B cell (primary cell): ENCODE data around the gene VBP1. TPM values are rescaled to one million over a fixed set of nuclear protein-coding genes. Genes with fewer than 3 reads are reported as not detected.

Experiments
- ATAC-seq: fragments of 200-7000 bp; cut with Tn5 transposase; one replicate; pipeline ENCODE4 v1.10.0; 2021; ENCODE audit warnings: low read depth, mild to moderate bottlenecking, moderate number of reproducible peaks, moderate library complexity
- CTCF ChIA-PET: fragments of 350-600 bp; sonication (Branson Sonifier 250); formaldehyde crosslinking; loops from one replicate; lab custom pipeline; 2021; ENCODE audit warnings: antibody characterized with exemption, inconsistent platforms; lab: Charles Lee
- POLR2A ChIA-PET: fragments of 350-600 bp; sonication (Branson Sonifier 250); formaldehyde crosslinking; loops from one replicate; lab custom pipeline; 2021; ENCODE audit warnings: antibody characterized with exemption; lab: Charles Lee
- DNase-seq: peaks from one replicate; pipeline ENCODE4 v3.0.0; 2013
- H2AFZ ChIP-seq: 2 replicates; pipeline ENCODE4 v1.6.1; 2012; ENCODE audit warnings: mild to moderate bottlenecking, low read depth, low read length; ENCODE audit not compliant: insufficient read depth, poor library complexity, severe bottlenecking
- H3K27ac ChIP-seq, 2 donors: 1 replicate in 1 of 2; 2 replicates in 1 of 2; pipeline ENCODE4 v1.5.1; 2012 to 2013; ENCODE audit warnings: low read length in 2 of 2, mild to moderate bottlenecking in 2 of 2, moderate library complexity in 1 of 2
- H3K27me3 ChIP-seq, 4 experiments: fragments of 200-600 bp in 1 of 4; sonication (generic) in 1 of 4; replicated peaks in 1 of 4; 1 replicate in 2 of 4; 2 replicates in 2 of 4; pipeline versions ENCODE4 v1.6.1 to v1.7.0; 2013 to 2016; ENCODE audit warnings: low read length in 3 of 4, mild to moderate bottlenecking in 2 of 4, mixed read lengths in 1 of 4, moderate library complexity in 1 of 4; ENCODE audit not compliant: insufficient read depth in 4 of 4, control insufficient read depth in 3 of 4; ENCODE audit errors: control extremely low read depth in 1 of 4
- H3K36me3 ChIP-seq, 2 experiments: replicated peaks in 1 of 2; 1 replicate in 1 of 2; 2 replicates in 1 of 2; pipeline versions ENCODE4 v1.6.1 to v1.7.1; 2013; ENCODE audit warnings: low read length in 1 of 2; ENCODE audit not compliant: insufficient read depth in 2 of 2, control insufficient read depth in 1 of 2; ENCODE audit errors: control extremely low read depth in 1 of 2, extremely low read depth in 1 of 2
- H3K4me1 ChIP-seq, 2 donors: fragments of 200-600 bp in 1 of 2; sonication (generic) in 1 of 2; 1 replicate in 1 of 2; 2 replicates in 1 of 2; pipeline versions ENCODE4 v1.5.1 to v1.6.1; 2013 to 2017; ENCODE audit warnings: low read length in 2 of 2; ENCODE audit not compliant: control insufficient read depth in 2 of 2, insufficient read depth in 2 of 2
- H3K4me2 ChIP-seq: replicated peaks from 2 replicates; pipeline ENCODE3; 2012; ENCODE audit warnings: mild to moderate bottlenecking, low read depth, low read length; ENCODE audit not compliant: poor library complexity, severe bottlenecking
- H3K4me3 ChIP-seq, 5 experiments: fragments of 200-600 bp in 1 of 5; sonication (generic) in 1 of 5; 1 replicate in 3 of 5; 2 replicates in 2 of 5; pipeline versions ENCODE4 v1.5.1 to v1.7.0; 2011 to 2016; ENCODE audit warnings: low read length in 4 of 5, mild to moderate bottlenecking in 4 of 5, low read depth in 2 of 5, control low read depth in 1 of 5, moderate library complexity in 1 of 5; ENCODE audit not compliant: insufficient read depth in 1 of 5; ENCODE audit errors: control extremely low read depth in 1 of 5, extremely low read depth in 1 of 5
- H3K79me2 ChIP-seq: fragments of 200-600 bp; sonication (generic); one replicate; pipeline ENCODE4 v1.6.0; 2016; ENCODE audit warnings: low read length; ENCODE audit not compliant: control insufficient read depth, insufficient read depth
- H3K9ac ChIP-seq: fragments of 200-600 bp; sonication (generic); 2 replicates; pipeline ENCODE4 v1.6.1; 2017; ENCODE audit warnings: mild to moderate bottlenecking, low read length, moderate library complexity
- H3K9me3 ChIP-seq, 3 donors: one replicate each; pipeline versions ENCODE4 v1.6.1 to v1.7.1; 2013; ENCODE audit warnings: low read length in 2 of 3; ENCODE audit not compliant: control insufficient read depth in 2 of 3, insufficient read depth in 1 of 3; ENCODE audit errors: control extremely low read depth in 1 of 3
- H4K20me1 ChIP-seq: 2 replicates; pipeline ENCODE4 v1.6.0; 2012; ENCODE audit warnings: mild to moderate bottlenecking, low read length; ENCODE audit not compliant: insufficient read depth, control insufficient read depth, poor library complexity, severe bottlenecking
- H3K27ac Mint-ChIP-seq: one replicate; pipeline ENCODE4 v1.8.0; 2021; ENCODE audit warnings: mixed read lengths
- H3K27me3 Mint-ChIP-seq: one replicate; pipeline ENCODE4 v1.8.0; 2021; ENCODE audit warnings: mixed read lengths
- H3K4me1 Mint-ChIP-seq: one replicate; pipeline ENCODE4 v1.8.0; 2021; ENCODE audit warnings: mixed read lengths
- H3K4me3 Mint-ChIP-seq: one replicate; pipeline ENCODE4 v1.8.0; 2021; ENCODE audit warnings: mixed read lengths
- H3K9me3 Mint-ChIP-seq: one replicate; pipeline ENCODE4 v1.8.0; 2022; ENCODE audit warnings: mixed read lengths; ENCODE audit not compliant: insufficient read depth
- CTCF ChIP-seq: fragments of 200-600 bp; IDR thresholded peaks from one replicate; pipeline ENCODE4 v1.8.0; 2022; ENCODE audit warnings: antibody characterized with exemption, mild to moderate bottlenecking
- EZH2 ChIP-seq: IDR thresholded peaks from 2 replicates; pipeline ENCODE4 v1.6.1; 2012; ENCODE audit warnings: borderline replicate concordance, low read depth, mild to moderate bottlenecking, moderate library complexity, low read length; ENCODE audit not compliant: insufficient read depth, poor library complexity, severe bottlenecking
- WGBS: methylation state at CpG from one replicate; pipeline ENCODE4 v1.1.5; 2013; ENCODE audit warnings: missing lambda C conversion rate; ENCODE audit not compliant: insufficient coverage; 5-methylcytosine and 5-hydroxymethylcytosine counted together
- intact Hi-C: fragments of 100-400 bp; cut with micrococcal nuclease; formaldehyde crosslinking; loops from one replicate; pipeline ENCODE4 v1.10.0; 2022
- polyA minus RNA-seq: library from RNA; depleted of rRNA, polyadenylated mRNA; stranded (reverse); fragments of >200 nt; gene quantifications from 2 replicates; pipeline ENCODE4 v1.2.3, GENCODE V29; 2012
- polyA plus RNA-seq: library from polyadenylated mRNA; depleted of rRNA; stranded (reverse); fragments of >200 nt; gene quantifications from 2 replicates; pipeline ENCODE4 v1.2.3, GENCODE V29; 2012
- total RNA-seq, 2 donors: library from RNA; stranded (reverse); fragments of 120-200 nt in 1 of 2; gene quantifications; 1 replicate in 1 of 2; 2 replicates in 1 of 2; pipeline versions ENCODE4 v1.2.3 to v1.2.4, GENCODE V29; 2013 to 2022

The VBP1 gene
- total RNA-seq (29.7 and 30.0 TPM in 2 replicates), polyA plus RNA-seq (6.5 and 9.6 TPM in 2 replicates), polyA minus RNA-seq (5.2 and 10.2 TPM in 2 replicates)
- 46.9 TPM for total RNA-seq (2013)

- peak within 1 kb of the TSS; percentile 97 for H2AFZ ChIP-seq
- no peaks in the 10 kb centered on the region for H4K20me1 ChIP-seq
- H3K4me1 ChIP-seq, result peaks cover 10 to 11% of the 10 kb centered on the region in 2 donors
- H3K4me3 ChIP-seq, result peak within 1 kb of the TSS; percentile 74 to 85 (median 79)
- TF ChIP-seq CTCF, result peak; percentile 64
- no peak for TF ChIP-seq EZH2
- WGBS, result under 1% methylated on average over 26 of the region's 53 CpGs
- peak within 1 kb of the TSS; percentile 91 for H3K27ac Mint-ChIP-seq
- peaks cover 25% of the 10 kb centered on the region for H3K4me1 Mint-ChIP-seq
- POLR2A ChIA-PET, result interaction anchor here (0.6 to 1.7 kb wide), 3 partner anchors 46 to 299 kb away, joined by 3 to 5 read pairs (median 4); partner anchors contain the start of gene RAB39B
- H3K9me3 ChIP-seq, result no peaks in the 10 kb centered on the region
- H3K36me3 ChIP-seq, result peaks cover 0 to 5% of the 10 kb centered on the region in 2 experiments
- CTCF ChIA-PET, result interaction anchor here (0.7 to 2.0 kb wide), 6 partner anchors 9 to 506 kb away, joined by 3 to 7 read pairs (median 4); partner anchors contain the start of gene RAB39B
- H3K27me3 ChIP-seq, result no peaks in the 10 kb centered on the region
- no peaks in the 10 kb centered on the region for H3K9me3 Mint-ChIP-seq
- peak within 1 kb of the TSS; percentile 72 for H3K4me2 ChIP-seq
- peak within 1 kb of the TSS; percentile 79 to 87 for H3K27ac ChIP-seq
- peaks cover 24% of the 10 kb centered on the region for H3K79me2 ChIP-seq
- peak within 1 kb of the TSS; percentile 93 for H3K4me3 Mint-ChIP-seq
- DNase-seq (peak; percentile 90), ATAC-seq (peak; percentile 98)
- H3K27me3 Mint-ChIP-seq, result no peaks in the 10 kb centered on the region
- H3K9ac ChIP-seq, result peak within 1 kb of the TSS; percentile 78
- intact Hi-C loops, result loop anchor here (1.0 to 5.0 kb wide), 3 partner anchors 48 to 236 kb away; partner anchors contain the start of genes FUNDC2 and RAB39B
Measured at GRCh38 chrX:155216179-155216939, at the start of gene VBP1. Gene VBP1, plus strand, starts transcription at chrX:155216460. Its CDS starts 23 bp downstream, at chrX:155216483.

- DNase-seq (no peak), ATAC-seq (no peak)
- H3K4me2 ChIP-seq, result no peak overlapping the region
- H3K4me3 ChIP-seq, result no peak overlapping the region
- intact Hi-C loops, result no loop called here
- H3K36me3 ChIP-seq, result no peaks in the 10 kb centered on the region
- H3K4me1 Mint-ChIP-seq, result no peaks in the 10 kb centered on the region
- H3K27ac ChIP-seq, result no peak overlapping the region
- CTCF ChIA-PET, result no interaction called here
- H3K79me2 ChIP-seq, result no peaks in the 10 kb centered on the region
- H3K4me1 ChIP-seq, result no peaks in the 10 kb centered on the region
- H3K9me3 ChIP-seq, result no peaks in the 10 kb centered on the region
- no peaks in the 10 kb centered on the region for H3K27me3 ChIP-seq
- TF ChIP-seq CTCF, result no peak
- no peak for TF ChIP-seq EZH2
- POLR2A ChIA-PET, result no interaction called here
- no peaks in the 10 kb centered on the region for H3K27me3 Mint-ChIP-seq
- no peak overlapping the region for H2AFZ ChIP-seq
- no peaks in the 10 kb centered on the region for H3K9me3 Mint-ChIP-seq
- H3K9ac ChIP-seq, result no peak overlapping the region
- WGBS, result no CpG with 5 or more reads among the region's 2 CpGs
- H3K27ac Mint-ChIP-seq, result no peak overlapping the region
- no peak overlapping the region for H3K4me3 Mint-ChIP-seq
- H4K20me1 ChIP-seq, result no peaks in the 10 kb centered on the region
Measured at GRCh38 chrX:155169881-155170280, 46.4 kb upstream of the VBP1 start.
